OCI-M2 (cell line): ENCODE measurements around the gene JPH2.

ENCODE experiments used
- DNase-seq: peaks from one replicate; lab custom pipeline; 2025; ENCODE audit not compliant: unreplicated experiment; lab: John Stamatoyannopoulos, UW

Gene JPH2

GRCh38 chr20:44080646-44081267 is 106.2 kb downstream of the JPH2 start:
- peak; percentile 19 for DNase-seq

- DNase-seq: no peak
Measured at GRCh38 chr20:44080064-44080463, 106.9 kb downstream of the JPH2 start.

- DNase-seq: no peak
Measured at GRCh38 chr20:44079291-44079690, 107.7 kb downstream of the JPH2 start.

GRCh38 chr20:44075950-44076232 is 111.1 kb downstream of the JPH2 start:
- DNase-seq: no peak

GRCh38 chr20:44075191-44075949 is 111.6 kb downstream of the JPH2 start:
- no peak for DNase-seq

- DNase-seq: no peak
Measured at GRCh38 chr20:44074252-44075151, 112.5 kb downstream of the JPH2 start.

- no peak for DNase-seq
Measured at GRCh38 chr20:44073675-44074071, 113.3 kb downstream of the JPH2 start.

GRCh38 chr20:44073011-44073674 is 113.8 kb downstream of the JPH2 start:
- DNase-seq: no peak

GRCh38 chr20:44072384-44072783 is 114.6 kb downstream of the JPH2 start:
- no peak for DNase-seq

GRCh38 chr20:44071526-44072111 is 115.4 kb downstream of the JPH2 start:
- DNase-seq: no peak

GRCh38 chr20:44071057-44071456 is 115.9 kb downstream of the JPH2 start:
- no peak for DNase-seq

- DNase-seq: no peak
Measured at GRCh38 chr20:44070139-44070900, 116.7 kb downstream of the JPH2 start.

- DNase-seq: no peak
Measured at GRCh38 chr20:44069203-44070011, 117.6 kb downstream of the JPH2 start.

- no peak for DNase-seq
Measured at GRCh38 chr20:44068316-44069201, 118.4 kb downstream of the JPH2 start.

GRCh38 chr20:44067650-44068081 is 119.3 kb downstream of the JPH2 start:
- no peak for DNase-seq

- DNase-seq: no peak
Measured at GRCh38 chr20:44066645-44067606, 120.1 kb downstream of the JPH2 start.
